Measurements from ENCODE around the gene TARBP1.

GRCh38 chr1:234528074-234528865 is 49.3 kb upstream of the TARBP1 start:
- no peak for TF ChIP-seq POLR2A (IDR thresholded peaks at IDR 0.05)
- TF ChIP-seq CTCF (IDR thresholded peaks at IDR 0.05): no peak
- no peak for TF ChIP-seq EP300 (IDR thresholded peaks at IDR 0.05)

All from ovary (tissue), 3 donors.